ENCODE results near the gene SDK2. TPM values are rescaled to one million over a fixed set of nuclear protein-coding genes. Genes with fewer than 3 reads are reported as not detected.

Gene SDK2
- total RNA-seq, 1 experiment from 2014 or later: not detected

- DNase-seq (ENCODE audit: low spot score): no peak
These were observed 105.1 kb downstream of the SDK2 start for GRCh38 chr17:73539166-73539565.

GRCh38 chr17:73538445-73538844 lies 105.8 kb downstream of the SDK2 start:
- DNase-seq (ENCODE audit: low spot score): no peak

- no peak for DNase-seq (ENCODE audit: low spot score)
These were observed 107.3 kb downstream of the SDK2 start for GRCh38 chr17:73536700-73537605.

GRCh38 chr17:73535746-73536145 lies 108.5 kb downstream of the SDK2 start:
- no peak for DNase-seq (ENCODE audit: low spot score)

GRCh38 chr17:73534209-73534909 lies 109.9 kb downstream of the SDK2 start:
- no peak for DNase-seq (ENCODE audit: low spot score)

GRCh38 chr17:73533781-73534180 lies 110.5 kb downstream of the SDK2 start:
- no peak for DNase-seq (ENCODE audit: low spot score)

- no peak for DNase-seq (ENCODE audit: low spot score)
These were observed 111.1 kb downstream of the SDK2 start for GRCh38 chr17:73533127-73533526.

GRCh38 chr17:73532421-73532901 lies 111.8 kb downstream of the SDK2 start:
- no peak for DNase-seq (ENCODE audit: low spot score)

GRCh38 chr17:73531158-73531557 lies 113.1 kb downstream of the SDK2 start:
- DNase-seq (ENCODE audit: low spot score): no peak

GRCh38 chr17:73528679-73529078 lies 115.6 kb downstream of the SDK2 start:
- DNase-seq (ENCODE audit: low spot score): no peak

- no peak for DNase-seq (ENCODE audit: low spot score)
These were observed 117.3 kb downstream of the SDK2 start for GRCh38 chr17:73526952-73527351.

- DNase-seq (ENCODE audit: low spot score): no peak
These were observed 119.1 kb downstream of the SDK2 start for GRCh38 chr17:73524941-73525679.

- DNase-seq (ENCODE audit: low spot score): no peak
These were observed 121.5 kb downstream of the SDK2 start for GRCh38 chr17:73522696-73523095.

- no peak for DNase-seq (ENCODE audit: low spot score)
These were observed 122.1 kb downstream of the SDK2 start for GRCh38 chr17:73522107-73522506.

- no peak for DNase-seq (ENCODE audit: low spot score)
These were observed 122.9 kb downstream of the SDK2 start for GRCh38 chr17:73521376-73521775.

GRCh38 chr17:73520369-73520761 lies 123.9 kb downstream of the SDK2 start:
- DNase-seq (ENCODE audit: low spot score): no peak

GRCh38 chr17:73519714-73520368 lies 124.4 kb downstream of the SDK2 start:
- no peak for DNase-seq (ENCODE audit: low spot score)

- DNase-seq (ENCODE audit: low spot score): no peak
These were observed 125.2 kb downstream of the SDK2 start for GRCh38 chr17:73519011-73519410.

GRCh38 chr17:73516431-73516830 lies 127.8 kb downstream of the SDK2 start:
- DNase-seq (ENCODE audit: low spot score): no peak

- DNase-seq (ENCODE audit: low spot score): no peak
These were observed 129.9 kb downstream of the SDK2 start for GRCh38 chr17:73514146-73514863.

- no peak for DNase-seq (ENCODE audit: low spot score)
These were observed 130.8 kb downstream of the SDK2 start for GRCh38 chr17:73513426-73513825.
